ENCODE measurements around the gene C16orf89.
"Not testable (repeated sequence)": the region's sequence is repeated elsewhere in the genome, so short reads cannot be mapped to it uniquely, and the experiment has no call there.

Gene C16orf89, protein sequence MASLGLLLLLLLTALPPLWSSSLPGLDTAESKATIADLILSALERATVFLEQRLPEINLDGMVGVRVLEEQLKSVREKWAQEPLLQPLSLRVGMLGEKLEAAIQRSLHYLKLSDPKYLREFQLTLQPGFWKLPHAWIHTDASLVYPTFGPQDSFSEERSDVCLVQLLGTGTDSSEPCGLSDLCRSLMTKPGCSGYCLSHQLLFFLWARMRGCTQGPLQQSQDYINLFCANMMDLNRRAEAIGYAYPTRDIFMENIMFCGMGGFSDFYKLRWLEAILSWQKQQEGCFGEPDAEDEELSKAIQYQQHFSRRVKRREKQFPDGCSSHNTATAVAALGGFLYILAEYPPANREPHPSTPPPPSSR

DNA sequence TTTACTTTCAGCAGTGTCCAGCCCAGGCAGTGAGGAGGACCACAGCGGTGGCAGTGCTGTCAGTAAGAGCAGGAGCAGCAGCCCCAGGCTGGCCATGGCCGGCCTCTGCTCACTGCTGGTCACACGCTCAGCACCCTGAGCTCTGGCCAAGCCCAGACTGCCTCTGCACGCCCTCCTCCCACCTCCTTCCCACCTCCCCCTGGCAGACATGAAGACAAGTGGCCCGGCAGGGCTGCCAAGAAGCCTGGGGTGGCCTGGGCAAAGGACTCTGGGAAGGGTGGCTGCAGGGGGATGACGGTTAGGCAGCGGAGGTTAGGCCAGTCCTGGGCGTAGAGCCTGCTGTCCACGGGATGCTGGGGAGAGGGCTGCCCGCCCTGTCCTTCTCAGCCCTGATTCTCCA lies at the start of gene C16orf89:
Gene C16orf89 (minus strand): TSS at position 144 of the 400 bp plus-strand sequence. CDS start 48 bp downstream, at position 96.
- Histone ChIP-seq H3K79me2 (ENCODE audit: insufficient read depth, low read length) (no peaks in the 10 kb centered on the region), H2AFZ (ENCODE audit: low read depth, low read length) (no peak within 1 kb of the TSS), H3K36me3 (ENCODE audit: insufficient read depth, low read length) (no peaks in the 10 kb centered on the region), H3K4me2 (ENCODE audit: insufficient read depth, low read length) (no peak within 1 kb of the TSS), H3K27ac (ENCODE audit: low read length) (no peak within 1 kb of the TSS), H3K9me3 (ENCODE audit: insufficient read depth, low read length, severe bottlenecking) (no peaks in the 10 kb centered on the region), H3K4me3 (ENCODE audit: low read depth in 1 of 2, low read length in 2 of 2) (no peak within 1 kb of the TSS), H3K4me1 (ENCODE audit: insufficient read depth, low read length) (peaks cover 5% of the 10 kb centered on the region), H3K9ac (ENCODE audit: low read depth, low read length) (no peak within 1 kb of the TSS), H3K27me3 (ENCODE audit: insufficient read depth, low read length, poor library complexity) (peaks cover 8% of the 10 kb centered on the region), H4K20me1 (ENCODE audit: insufficient read depth, low read length) (no peaks in the 10 kb centered on the region)
- DNase-seq (no peak), ATAC-seq (ENCODE audit: insufficient read depth, low read depth) (no peak)
- TF ChIP-seq EZH2 (IDR thresholded peaks at IDR 0.05; ENCODE audit: borderline replicate concordance, low read depth, low read length, severe bottlenecking) = no peak
- no peak for TF ChIP-seq CTCF (IDR thresholded peaks at IDR 0.05; ENCODE audit: borderline replicate concordance, extremely low read depth, low read length, poor library complexity, severe bottlenecking)

DNA sequence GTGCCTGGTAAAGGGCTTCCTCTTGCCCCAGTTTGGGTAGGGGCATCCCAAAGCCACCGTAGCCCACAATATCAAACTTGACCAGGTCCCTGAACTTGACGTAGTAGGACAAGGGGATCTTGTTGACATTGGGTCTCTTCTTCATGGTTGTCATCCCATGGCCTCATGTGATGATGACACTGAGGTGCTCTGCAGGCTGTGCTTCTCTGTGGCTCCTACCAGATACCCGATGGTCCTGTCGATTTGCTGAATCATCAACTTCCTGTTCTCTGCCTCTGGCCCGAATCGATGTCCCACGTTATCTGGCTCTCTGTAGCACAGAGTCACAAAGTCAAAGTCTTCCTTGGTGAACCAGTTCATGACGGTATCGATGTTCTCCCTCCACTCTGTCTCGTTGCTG lies 45.2 kb upstream of the C16orf89 start:
- H3K9ac ChIP-seq (ENCODE audit: low read depth, low read length); H3K79me2 ChIP-seq (ENCODE audit: insufficient read depth, low read length); H2AFZ ChIP-seq (ENCODE audit: low read depth, low read length); H4K20me1 ChIP-seq (ENCODE audit: insufficient read depth, low read length); H3K4me2 ChIP-seq (ENCODE audit: insufficient read depth, low read length); ATAC-seq (ENCODE audit: insufficient read depth, low read depth); DNase-seq; H3K4me1 ChIP-seq (ENCODE audit: insufficient read depth, low read length); H3K27me3 ChIP-seq (ENCODE audit: insufficient read depth, low read length, poor library complexity); H3K9me3 ChIP-seq (ENCODE audit: insufficient read depth, low read length, severe bottlenecking); H3K36me3 ChIP-seq (ENCODE audit: insufficient read depth, low read length); H3K27ac ChIP-seq (ENCODE audit: low read length); H3K4me3 ChIP-seq (ENCODE audit: low read depth in 1 of 2, low read length in 2 of 2): not testable (repeated sequence)

DNA sequence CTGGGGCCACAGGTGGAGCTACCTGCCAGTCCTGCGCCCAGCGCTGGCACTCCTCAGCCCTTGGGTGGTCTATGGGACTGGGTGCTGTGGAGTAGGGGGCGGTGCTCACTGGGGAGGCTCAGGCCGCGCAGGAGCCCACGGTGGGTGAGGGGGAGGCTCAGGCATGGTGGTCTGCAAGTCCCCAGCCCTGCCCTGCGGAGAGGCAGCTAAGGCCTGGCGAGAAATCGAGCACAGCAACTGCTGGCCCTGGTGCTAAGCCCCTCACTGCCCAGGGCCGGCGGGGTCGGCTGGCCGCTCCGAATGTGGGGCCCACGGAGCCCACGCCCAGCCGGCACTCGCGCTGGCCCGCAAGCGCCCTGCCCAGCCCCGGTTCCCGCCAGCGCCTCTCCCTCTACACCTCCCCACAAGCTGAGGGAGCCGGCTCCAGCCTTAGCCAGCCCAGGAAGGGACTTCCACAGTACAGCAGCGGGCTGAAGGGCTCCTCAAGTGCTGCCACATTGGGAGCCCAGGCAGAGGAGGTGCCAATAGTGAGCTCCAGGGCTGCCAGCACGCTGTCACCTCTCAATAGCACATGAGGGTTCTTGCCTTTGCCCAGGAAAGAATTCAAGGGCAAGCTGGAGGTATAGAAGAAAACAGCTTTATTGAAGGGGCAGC lies 42.9 kb upstream of the C16orf89 start:
- ATAC-seq (ENCODE audit: insufficient read depth, low read depth) = no peak

GRCh38 chr16:5105039-5105438 lies 39.3 kb upstream of the C16orf89 start:
- H4K20me1 ChIP-seq (ENCODE audit: insufficient read depth, low read length); H3K9me3 ChIP-seq (ENCODE audit: insufficient read depth, low read length, severe bottlenecking); H3K4me1 ChIP-seq (ENCODE audit: insufficient read depth, low read length); H3K36me3 ChIP-seq (ENCODE audit: insufficient read depth, low read length); DNase-seq; H3K4me3 ChIP-seq (ENCODE audit: low read depth in 1 of 2, low read length in 2 of 2); H3K4me2 ChIP-seq (ENCODE audit: insufficient read depth, low read length); H3K9ac ChIP-seq (ENCODE audit: low read depth, low read length); ATAC-seq (ENCODE audit: insufficient read depth, low read depth); H3K27me3 ChIP-seq (ENCODE audit: insufficient read depth, low read length, poor library complexity); H3K79me2 ChIP-seq (ENCODE audit: insufficient read depth, low read length); H3K27ac ChIP-seq (ENCODE audit: low read length); H2AFZ ChIP-seq (ENCODE audit: low read depth, low read length): not testable (repeated sequence)

More for the DNA sequence above, 42.9 kb upstream of the C16orf89 start:
- TF ChIP-seq EZH2 (IDR thresholded peaks at IDR 0.05; ENCODE audit: borderline replicate concordance, low read depth, low read length, severe bottlenecking) (no peak), CTCF (IDR thresholded peaks at IDR 0.05; ENCODE audit: borderline replicate concordance, extremely low read depth, low read length, poor library complexity, severe bottlenecking) (no peak)
- no peak overlapping the region for H3K4me2 ChIP-seq (ENCODE audit: insufficient read depth, low read length)
- no peaks in the 10 kb centered on the region for H3K36me3 ChIP-seq (ENCODE audit: insufficient read depth, low read length)
- no peak overlapping the region for H3K9ac ChIP-seq (ENCODE audit: low read depth, low read length)
- no peak overlapping the region for H2AFZ ChIP-seq (ENCODE audit: low read depth, low read length)
- no peaks in the 10 kb centered on the region for H3K9me3 ChIP-seq (ENCODE audit: insufficient read depth, low read length, severe bottlenecking)
- no peak for DNase-seq
- H3K4me3 ChIP-seq (ENCODE audit: low read depth in 1 of 2, low read length in 2 of 2) = no peak overlapping the region
- no peaks in the 10 kb centered on the region for H3K27me3 ChIP-seq (ENCODE audit: insufficient read depth, low read length, poor library complexity)
- no peaks in the 10 kb centered on the region for H4K20me1 ChIP-seq (ENCODE audit: insufficient read depth, low read length)
- H3K27ac ChIP-seq (ENCODE audit: low read length) = no peak overlapping the region
- no peaks in the 10 kb centered on the region for H3K4me1 ChIP-seq (ENCODE audit: insufficient read depth, low read length)
- H3K79me2 ChIP-seq (ENCODE audit: insufficient read depth, low read length) = no peaks in the 10 kb centered on the region

GRCh38 chr16:5103296-5104032 lies 37.7 kb upstream of the C16orf89 start:
- DNase-seq; ATAC-seq (ENCODE audit: insufficient read depth, low read depth); H3K4me3 ChIP-seq (ENCODE audit: low read depth in 1 of 2, low read length in 2 of 2); H3K36me3 ChIP-seq (ENCODE audit: insufficient read depth, low read length); H3K9me3 ChIP-seq (ENCODE audit: insufficient read depth, low read length, severe bottlenecking); H4K20me1 ChIP-seq (ENCODE audit: insufficient read depth, low read length); H3K4me1 ChIP-seq (ENCODE audit: insufficient read depth, low read length); H3K27me3 ChIP-seq (ENCODE audit: insufficient read depth, low read length, poor library complexity); H3K27ac ChIP-seq (ENCODE audit: low read length); H2AFZ ChIP-seq (ENCODE audit: low read depth, low read length); H3K9ac ChIP-seq (ENCODE audit: low read depth, low read length); H3K79me2 ChIP-seq (ENCODE audit: insufficient read depth, low read length); H3K4me2 ChIP-seq (ENCODE audit: insufficient read depth, low read length): not testable (repeated sequence)

DNA sequence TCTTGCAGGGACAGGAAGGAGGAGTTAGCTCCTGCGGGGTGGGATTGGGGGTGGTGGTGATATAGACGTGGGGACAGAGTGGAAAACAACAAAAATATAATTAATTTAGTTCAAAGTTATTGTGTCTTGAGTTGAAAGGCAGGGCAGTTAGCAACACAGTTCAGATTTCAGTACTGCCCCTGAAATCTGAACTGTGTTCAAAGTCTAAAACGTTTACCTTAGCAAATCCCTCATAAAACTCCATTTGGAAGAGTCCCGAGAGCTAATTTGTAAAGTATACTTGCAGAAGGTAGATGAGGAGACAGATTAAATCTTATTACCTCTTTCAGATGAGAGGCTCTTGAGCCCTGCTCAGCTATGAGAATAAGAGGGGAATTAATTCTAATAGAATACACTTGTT lies 33.4 kb upstream of the C16orf89 start:
- H2AFZ ChIP-seq (ENCODE audit: low read depth, low read length); H3K27ac ChIP-seq (ENCODE audit: low read length); ATAC-seq (ENCODE audit: insufficient read depth, low read depth); H3K79me2 ChIP-seq (ENCODE audit: insufficient read depth, low read length); H3K4me3 ChIP-seq (ENCODE audit: low read depth in 1 of 2, low read length in 2 of 2); H3K36me3 ChIP-seq (ENCODE audit: insufficient read depth, low read length); H4K20me1 ChIP-seq (ENCODE audit: insufficient read depth, low read length); H3K4me2 ChIP-seq (ENCODE audit: insufficient read depth, low read length); DNase-seq; H3K4me1 ChIP-seq (ENCODE audit: insufficient read depth, low read length); H3K9ac ChIP-seq (ENCODE audit: low read depth, low read length); H3K27me3 ChIP-seq (ENCODE audit: insufficient read depth, low read length, poor library complexity); H3K9me3 ChIP-seq (ENCODE audit: insufficient read depth, low read length, severe bottlenecking): not testable (repeated sequence)
